ENCODE measurements around the gene GNAT1. TPM values are rescaled to one million over a fixed set of nuclear protein-coding genes. Genes with fewer than 3 reads are reported as not detected.
"Not testable (repeated sequence)": the region's sequence is repeated elsewhere in the genome, so short reads cannot be mapped to it uniquely, and the experiment has no call there.

Gene GNAT1
- total RNA-seq, 2 donors from 2014 or later = not detected

DNA sequence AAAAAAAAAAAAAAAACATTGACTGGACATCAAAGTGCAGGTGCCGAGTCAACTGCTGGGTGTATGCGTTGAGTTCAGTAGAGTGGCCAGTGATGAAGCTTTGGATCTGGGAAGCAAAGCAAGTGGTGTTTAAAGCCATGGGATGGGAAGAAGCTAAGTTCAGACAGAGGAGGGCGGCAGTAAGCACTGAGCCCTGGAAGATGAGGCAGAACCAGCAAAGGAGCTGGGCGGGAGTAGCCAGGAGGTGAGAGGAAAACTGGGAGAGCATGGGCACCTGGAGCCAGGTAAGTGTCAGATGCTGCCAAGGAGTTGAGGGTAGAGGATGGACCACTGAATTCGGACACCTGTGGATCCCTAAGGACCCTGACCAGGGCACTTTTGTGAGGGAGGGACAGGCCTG is 33.2 kb downstream of the GNAT1 start:
- Histone ChIP-seq H3K27me3 (no peaks in the 10 kb centered on the region), H3K4me3 (no peak overlapping the region), H3K36me3 (no peaks in the 10 kb centered on the region), H3K9me3 (no peaks in the 10 kb centered on the region), H3K4me1 (peaks cover 0 to 24% of the 10 kb centered on the region in 2 donors), H3K27ac (no peak overlapping the region)
- DNase-seq (ENCODE audit: low spot score) = no peak
- TF ChIP-seq, protein P1, sequence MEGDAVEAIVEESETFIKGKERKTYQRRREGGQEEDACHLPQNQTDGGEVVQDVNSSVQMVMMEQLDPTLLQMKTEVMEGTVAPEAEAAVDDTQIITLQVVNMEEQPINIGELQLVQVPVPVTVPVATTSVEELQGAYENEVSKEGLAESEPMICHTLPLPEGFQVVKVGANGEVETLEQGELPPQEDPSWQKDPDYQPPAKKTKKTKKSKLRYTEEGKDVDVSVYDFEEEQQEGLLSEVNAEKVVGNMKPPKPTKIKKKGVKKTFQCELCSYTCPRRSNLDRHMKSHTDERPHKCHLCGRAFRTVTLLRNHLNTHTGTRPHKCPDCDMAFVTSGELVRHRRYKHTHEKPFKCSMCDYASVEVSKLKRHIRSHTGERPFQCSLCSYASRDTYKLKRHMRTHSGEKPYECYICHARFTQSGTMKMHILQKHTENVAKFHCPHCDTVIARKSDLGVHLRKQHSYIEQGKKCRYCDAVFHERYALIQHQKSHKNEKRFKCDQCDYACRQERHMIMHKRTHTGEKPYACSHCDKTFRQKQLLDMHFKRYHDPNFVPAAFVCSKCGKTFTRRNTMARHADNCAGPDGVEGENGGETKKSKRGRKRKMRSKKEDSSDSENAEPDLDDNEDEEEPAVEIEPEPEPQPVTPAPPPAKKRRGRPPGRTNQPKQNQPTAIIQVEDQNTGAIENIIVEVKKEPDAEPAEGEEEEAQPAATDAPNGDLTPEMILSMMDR (IDR thresholded peaks at IDR 0.05) = no peak

DNA sequence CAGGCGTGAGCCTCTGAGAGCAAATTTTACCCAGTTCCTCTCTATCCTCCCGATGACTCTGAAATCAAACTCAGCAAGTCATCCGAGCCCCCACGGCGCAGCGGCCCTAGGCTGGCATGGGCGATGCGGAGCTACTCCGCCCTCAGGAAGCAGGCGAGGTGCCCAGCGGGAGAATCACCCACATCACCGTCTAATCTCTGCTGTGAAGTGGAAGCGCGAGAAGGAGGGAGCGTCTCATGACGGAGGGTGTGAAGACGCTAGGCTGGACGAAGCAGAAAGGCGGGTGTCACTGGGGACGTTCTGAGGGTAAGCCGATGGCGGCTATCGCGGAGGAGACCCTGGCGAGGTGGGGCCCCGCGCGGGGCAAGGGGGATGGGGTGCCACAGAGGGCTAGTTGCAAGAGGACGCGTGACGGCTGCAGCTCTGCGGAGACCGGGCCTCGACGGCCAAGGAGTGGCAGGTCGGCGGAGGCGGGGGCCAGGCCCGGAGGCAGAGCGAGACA is 35.5 kb downstream of the GNAT1 start:
- peaks cover 0 to 24% of the 10 kb centered on the region in 2 donors for H3K4me1 ChIP-seq
- peak overlapping the region; percentile 55 to 68 for H3K4me3 ChIP-seq
- TF ChIP-seq, protein P1 (IDR thresholded peaks at IDR 0.05) = no peak
- no peaks in the 10 kb centered on the region for H3K27me3 ChIP-seq
- no peaks in the 10 kb centered on the region for H3K9me3 ChIP-seq
- H3K27ac ChIP-seq = peak overlapping the region; percentile 66 to 76
- H3K36me3 ChIP-seq = no peaks in the 10 kb centered on the region
- DNase-seq (ENCODE audit: low spot score) = no peak

DNA sequence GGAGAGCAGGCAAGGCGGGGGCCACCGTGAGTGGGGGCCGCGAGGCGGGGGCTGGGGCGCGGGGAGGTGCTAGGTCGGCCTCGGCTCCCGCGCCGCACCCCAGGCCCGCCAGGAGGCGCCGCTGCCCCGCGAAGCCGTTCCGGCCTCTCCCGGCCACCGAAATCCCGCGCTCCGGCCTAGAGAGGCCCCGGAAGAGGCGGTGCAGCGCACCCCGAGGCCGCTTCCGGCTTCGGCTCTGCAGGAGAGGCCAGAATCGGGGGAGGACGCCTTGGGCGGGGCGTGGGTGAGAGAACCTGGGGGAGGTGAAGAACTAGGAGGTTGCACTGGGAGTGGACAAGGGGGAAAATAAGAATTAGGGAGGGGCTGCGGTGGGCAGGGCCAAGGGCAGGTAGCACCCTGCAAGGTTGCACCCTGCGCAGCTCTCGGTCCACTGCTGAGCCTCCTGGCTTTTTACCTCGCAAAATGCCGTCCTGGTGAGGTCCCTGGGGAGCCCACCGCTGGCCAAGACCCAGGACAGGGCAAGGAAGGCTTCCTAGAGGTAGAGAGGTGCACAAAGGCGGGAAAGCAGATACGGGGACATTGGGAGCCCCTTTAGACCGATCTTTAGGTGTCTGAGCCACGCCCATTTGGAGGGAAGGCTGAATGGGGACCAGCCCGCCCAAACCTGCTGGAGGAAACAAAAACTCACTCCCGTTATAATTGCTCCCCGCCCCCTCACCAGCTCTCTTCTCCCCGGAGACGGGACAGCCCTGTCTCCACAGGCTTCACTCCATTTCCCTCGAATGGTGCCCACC is 36.2 kb downstream of the GNAT1 start:
- peak overlapping the region; percentile 55 to 68 for H3K4me3 ChIP-seq
- peak overlapping the region; percentile 66 to 76 for H3K27ac ChIP-seq
- no peaks in the 10 kb centered on the region for H3K36me3 ChIP-seq
- DNase-seq (ENCODE audit: low spot score) = peak; percentile 88
- peaks cover 0 to 24% of the 10 kb centered on the region in 2 donors for H3K4me1 ChIP-seq
- no peaks in the 10 kb centered on the region for H3K27me3 ChIP-seq
- TF ChIP-seq, protein P1 (IDR thresholded peaks at IDR 0.05) = peak; percentile 89 to 99
- H3K9me3 ChIP-seq = no peaks in the 10 kb centered on the region

DNA sequence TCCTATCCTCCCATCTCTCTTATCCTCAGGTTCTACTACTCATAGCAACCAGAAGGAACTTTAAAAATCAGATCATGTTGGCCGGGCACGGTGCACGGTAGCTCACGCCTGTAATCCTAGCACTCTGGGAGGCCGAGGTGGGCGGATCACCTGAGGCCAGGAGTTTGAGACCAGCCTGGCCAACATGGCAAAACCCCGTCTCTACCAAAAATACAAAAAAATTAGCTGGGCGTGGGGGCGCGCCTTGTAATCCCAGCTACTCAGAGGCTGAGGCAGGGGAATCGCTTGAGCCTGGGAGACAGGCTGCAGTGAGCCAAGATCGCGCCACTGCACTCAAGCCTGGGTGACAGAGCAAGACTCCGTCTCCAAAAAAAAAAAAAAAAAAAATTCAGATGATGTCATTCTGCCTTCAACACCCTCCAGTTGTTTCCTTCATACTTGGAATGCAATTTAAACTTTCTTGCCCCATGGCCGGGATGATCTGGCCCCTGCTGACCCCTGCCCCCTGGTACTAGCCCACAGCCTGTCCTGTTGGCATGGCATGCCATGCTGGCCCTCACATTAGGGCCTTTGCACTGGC is 36.9 kb downstream of the GNAT1 start:
- H3K36me3 ChIP-seq; H3K9me3 ChIP-seq; DNase-seq (ENCODE audit: low spot score); H3K27me3 ChIP-seq: not testable (repeated sequence)
- Histone ChIP-seq H3K4me1 (peaks cover 0 to 24% of the 10 kb centered on the region in 2 donors), H3K27ac (peak overlapping the region; percentile 66 to 76), H3K4me3 (peak overlapping the region in 1 of 2 donors; percentile 68)

- no peaks in the 10 kb centered on the region for H3K9me3 ChIP-seq
- peaks cover 0 to 24% of the 10 kb centered on the region in 2 donors for H3K4me1 ChIP-seq
- H3K4me3 ChIP-seq = no peak overlapping the region
- no peaks in the 10 kb centered on the region for H3K27me3 ChIP-seq
- no peak for DNase-seq (ENCODE audit: low spot score)
- H3K27ac ChIP-seq = no peak overlapping the region
- TF ChIP-seq, protein P1 (IDR thresholded peaks at IDR 0.05) = no peak
- no peaks in the 10 kb centered on the region for H3K36me3 ChIP-seq
Observed at GRCh38 chr3:50229490-50229889, 38.1 kb downstream of the GNAT1 start.

GRCh38 chr3:50230104-50230793 is 38.8 kb downstream of the GNAT1 start:
- TF ChIP-seq, protein P1 (IDR thresholded peaks at IDR 0.05) = no peak
- H3K27me3 ChIP-seq = no peaks in the 10 kb centered on the region
- DNase-seq (ENCODE audit: low spot score) = no peak
- H3K4me1 ChIP-seq = peaks cover 0 to 32% of the 10 kb centered on the region in 2 donors
- no peaks in the 10 kb centered on the region for H3K9me3 ChIP-seq
- no peak overlapping the region for H3K27ac ChIP-seq
- H3K36me3 ChIP-seq = no peaks in the 10 kb centered on the region
- no peak overlapping the region for H3K4me3 ChIP-seq
